Caco-2 (cell line): ENCODE measurements around the gene TEX35. TPM values are rescaled to one million over a fixed set of nuclear protein-coding genes. Genes with fewer than 3 reads are reported as not detected.

ENCODE experiments used
- BruUV-seq: library from RNA; stranded (reverse); fragments of 400-500 nt; replicated peaks from 2 replicates; lab custom pipeline; 2021; lab: Mats Ljungman, UMichigan
- CTCF ChIA-PET: fragments of 300-600 bp; sonication (Branson Sonifier 250); formaldehyde crosslinking; loops from one replicate; lab custom pipeline; 2022; ENCODE audit warnings: antibody characterized with exemption; lab: Charles Lee
- POLR2A ChIA-PET: fragments of 300-600 bp; sonication (Branson Sonifier 250); formaldehyde crosslinking; loops from one replicate; lab custom pipeline; 2022; ENCODE audit warnings: antibody characterized with exemption; lab: Charles Lee
- DNase-seq, 2 experiments: peaks; one replicate each; pipeline versions ENCODE4 v3.0.0 to v3.0.0-alpha.2; 2020 to 2022
- H3K27me3 ChIP-seq: replicated peaks from 2 replicates; pipeline ENCODE4 v1.6.0; 2011; ENCODE audit warnings: low read length; ENCODE audit not compliant: control insufficient read depth, insufficient read depth
- H3K36me3 ChIP-seq: 2 replicates; pipeline ENCODE4 v1.5.1; 2011; ENCODE audit warnings: low read length; ENCODE audit not compliant: control insufficient read depth, insufficient read depth
- H3K4me1 ChIP-seq: fragments of 250-450 bp; sonication (Bioruptor Pico); 2 replicates; pipeline ENCODE4 v1.5.1; 2020; ENCODE audit warnings: mild to moderate bottlenecking
- H3K4me3 ChIP-seq: 2 replicates; pipeline ENCODE4 v1.5.1; 2011; ENCODE audit warnings: low read depth, mild to moderate bottlenecking, control low read depth, low read length
- H3K9me3 ChIP-seq: fragments of 250-450 bp; sonication (Bioruptor Pico); 2 replicates; pipeline ENCODE4 v1.5.1; 2020; ENCODE audit warnings: mild to moderate bottlenecking, moderate library complexity
- H3K27ac Mint-ChIP-seq: one replicate; pipeline ENCODE4 v1.8.0; 2022; ENCODE audit warnings: mixed read lengths; ENCODE audit not compliant: unreplicated experiment
- H3K27me3 Mint-ChIP-seq: one replicate; pipeline ENCODE4 v1.8.0; 2022; ENCODE audit warnings: mixed read lengths; ENCODE audit not compliant: insufficient read depth, unreplicated experiment
- H3K36me3 Mint-ChIP-seq: one replicate; pipeline ENCODE4 v1.8.0; 2022; ENCODE audit warnings: mild to moderate bottlenecking, mixed read lengths; ENCODE audit not compliant: insufficient read depth, unreplicated experiment
- H3K4me1 Mint-ChIP-seq: one replicate; pipeline ENCODE4 v1.8.0; 2022; ENCODE audit warnings: low read depth, mixed read lengths; ENCODE audit not compliant: unreplicated experiment
- H3K4me3 Mint-ChIP-seq: one replicate; pipeline ENCODE4 v1.8.0; 2022; ENCODE audit warnings: mild to moderate bottlenecking, moderate library complexity, mixed read lengths; ENCODE audit not compliant: unreplicated experiment
- H3K9me3 Mint-ChIP-seq: one replicate; pipeline ENCODE4 v1.8.0; 2022; ENCODE audit warnings: mixed read lengths; ENCODE audit not compliant: unreplicated experiment
- intact Hi-C: fragments of 100-400 bp; cut with micrococcal nuclease; formaldehyde crosslinking; loops from one replicate; pipeline ENCODE4 v1.10.0; 2022; ENCODE audit not compliant: unreplicated experiment
- total RNA-seq: library from RNA; stranded (reverse); gene quantifications from 2 replicates; pipeline ENCODE4 v1.2.3, GENCODE V29; 2022
- TF ChIP-seq, protein P1 (sequence below), 2 experiments: fragments of 200-600 bp in 1 of 2; IDR thresholded peaks; 1 replicate in 1 of 2; 2 replicates in 1 of 2; pipeline versions ENCODE4 v1.5.1 to v1.8.0; 2011 to 2022; ENCODE audit warnings: antibody characterized with exemption in 1 of 2, control low read depth in 1 of 2, inconsistent platforms in 1 of 2, low read depth in 1 of 2, low read length in 1 of 2, mild to moderate bottlenecking in 1 of 2, moderate library complexity in 1 of 2; ENCODE audit not compliant: insufficient read depth in 1 of 2, severe bottlenecking in 1 of 2, unreplicated experiment in 1 of 2

TEX35 gene
- total RNA-seq, 1 experiment from 2014 or later = not detected

DNA sequence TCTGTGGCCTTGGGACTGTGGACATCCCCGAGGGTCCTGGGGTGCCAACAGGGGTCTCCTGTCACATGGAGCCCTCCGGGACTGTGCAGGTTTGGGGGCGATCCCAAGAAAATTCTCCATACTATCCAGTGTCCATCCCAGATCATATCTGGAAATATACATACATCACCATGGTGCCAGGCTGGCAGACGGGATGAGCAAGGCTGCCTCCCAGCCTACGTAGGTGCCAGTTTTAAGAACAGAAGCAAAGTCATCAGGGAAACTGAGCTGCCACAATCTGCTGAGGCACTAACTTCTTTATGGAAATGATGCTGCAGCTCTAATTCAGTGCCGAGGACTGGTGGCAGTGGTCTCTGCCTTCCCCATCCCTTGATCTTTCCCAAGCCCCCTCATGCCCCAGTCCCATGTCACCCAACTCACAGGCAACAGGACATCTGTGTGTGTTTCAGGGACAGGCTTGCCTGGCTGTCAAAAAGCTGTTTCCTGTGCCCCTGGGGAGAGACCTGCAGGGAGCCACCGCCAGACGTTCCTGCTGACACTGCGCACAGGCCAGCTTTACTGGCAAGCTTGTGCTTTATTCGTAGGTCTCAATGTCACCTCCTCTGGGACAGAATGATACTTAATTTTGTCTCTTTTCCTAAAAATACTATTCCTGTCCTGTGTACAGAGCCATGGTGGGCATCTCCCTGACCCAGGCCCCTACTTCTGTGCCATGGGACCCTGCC is 15.5 kb downstream of the TEX35 start:
- no peaks in the 10 kb centered on the region for H3K9me3 Mint-ChIP-seq
- H3K36me3 Mint-ChIP-seq = no peaks in the 10 kb centered on the region
- no peak overlapping the region for H3K4me3 Mint-ChIP-seq
- intact Hi-C loops = no loop called here
- CTCF ChIA-PET = interaction anchor here (1.2 to 2.1 kb wide), 2 partner anchors 218 to 228 kb away, joined by 3 to 11 read pairs; no protein-coding TSS in a partner anchor
- H3K27ac Mint-ChIP-seq = no peak overlapping the region
- Histone ChIP-seq H3K4me1 (peaks cover 23% of the 10 kb centered on the region), H3K9me3 (no peaks in the 10 kb centered on the region), H3K36me3 (no peaks in the 10 kb centered on the region), H3K27me3 (no peaks in the 10 kb centered on the region), H3K4me3 (no peak overlapping the region)
- POLR2A ChIA-PET = no interaction called here
- no TSS peak for BruUV-seq
- no peaks in the 10 kb centered on the region for H3K27me3 Mint-ChIP-seq
- DNase-seq = no peak
- H3K4me1 Mint-ChIP-seq = peaks cover 19% of the 10 kb centered on the region
- TF ChIP-seq, protein P1, sequence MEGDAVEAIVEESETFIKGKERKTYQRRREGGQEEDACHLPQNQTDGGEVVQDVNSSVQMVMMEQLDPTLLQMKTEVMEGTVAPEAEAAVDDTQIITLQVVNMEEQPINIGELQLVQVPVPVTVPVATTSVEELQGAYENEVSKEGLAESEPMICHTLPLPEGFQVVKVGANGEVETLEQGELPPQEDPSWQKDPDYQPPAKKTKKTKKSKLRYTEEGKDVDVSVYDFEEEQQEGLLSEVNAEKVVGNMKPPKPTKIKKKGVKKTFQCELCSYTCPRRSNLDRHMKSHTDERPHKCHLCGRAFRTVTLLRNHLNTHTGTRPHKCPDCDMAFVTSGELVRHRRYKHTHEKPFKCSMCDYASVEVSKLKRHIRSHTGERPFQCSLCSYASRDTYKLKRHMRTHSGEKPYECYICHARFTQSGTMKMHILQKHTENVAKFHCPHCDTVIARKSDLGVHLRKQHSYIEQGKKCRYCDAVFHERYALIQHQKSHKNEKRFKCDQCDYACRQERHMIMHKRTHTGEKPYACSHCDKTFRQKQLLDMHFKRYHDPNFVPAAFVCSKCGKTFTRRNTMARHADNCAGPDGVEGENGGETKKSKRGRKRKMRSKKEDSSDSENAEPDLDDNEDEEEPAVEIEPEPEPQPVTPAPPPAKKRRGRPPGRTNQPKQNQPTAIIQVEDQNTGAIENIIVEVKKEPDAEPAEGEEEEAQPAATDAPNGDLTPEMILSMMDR (IDR thresholded peaks at IDR 0.05; ENCODE audit: insufficient read depth in 1 of 2, low read depth in 1 of 2, low read length in 1 of 2, severe bottlenecking in 1 of 2, unreplicated experiment in 1 of 2) = no peak

GRCh38 chr1:178528953-178529335 is 16.0 kb downstream of the TEX35 start:
- POLR2A ChIA-PET = no interaction called here
- no TSS peak for BruUV-seq
- Mint-ChIP-seq H3K4me1 (peaks cover 19% of the 10 kb centered on the region), H3K4me3 (no peak overlapping the region), H3K36me3 (no peaks in the 10 kb centered on the region), H3K27me3 (no peaks in the 10 kb centered on the region), H3K27ac (no peak overlapping the region), H3K9me3 (no peaks in the 10 kb centered on the region)
- no peak for DNase-seq
- intact Hi-C loops = no loop called here
- H3K9me3 ChIP-seq = no peaks in the 10 kb centered on the region
- CTCF ChIA-PET = interaction anchor here (1.2 to 2.1 kb wide), 2 partner anchors 218 to 229 kb away, joined by 3 to 11 read pairs; no protein-coding TSS in a partner anchor
- TF ChIP-seq, protein P1 (IDR thresholded peaks at IDR 0.05; ENCODE audit: insufficient read depth in 1 of 2, low read depth in 1 of 2, low read length in 1 of 2, severe bottlenecking in 1 of 2, unreplicated experiment in 1 of 2) = no peak
- peaks cover 23% of the 10 kb centered on the region for H3K4me1 ChIP-seq
- H3K4me3 ChIP-seq = no peak overlapping the region
- H3K36me3 ChIP-seq = no peaks in the 10 kb centered on the region
- no peaks in the 10 kb centered on the region for H3K27me3 ChIP-seq

GRCh38 chr1:178529364-178530036 is 16.6 kb downstream of the TEX35 start:
- H3K27me3 Mint-ChIP-seq = no peaks in the 10 kb centered on the region
- Histone ChIP-seq H3K27me3 (no peaks in the 10 kb centered on the region), H3K4me1 (peaks cover 23% of the 10 kb centered on the region), H3K4me3 (no peak overlapping the region), H3K36me3 (no peaks in the 10 kb centered on the region), H3K9me3 (no peaks in the 10 kb centered on the region)
- H3K27ac Mint-ChIP-seq = no peak overlapping the region
- CTCF ChIA-PET = interaction anchor here (1.2 to 2.1 kb wide), 2 partner anchors 219 to 229 kb away, joined by 3 to 11 read pairs; no protein-coding TSS in a partner anchor
- no peaks in the 10 kb centered on the region for H3K9me3 Mint-ChIP-seq
- peaks cover 19% of the 10 kb centered on the region for H3K4me1 Mint-ChIP-seq
- peak; percentile 36 to 65 for DNase-seq
- POLR2A ChIA-PET = no interaction called here
- intact Hi-C loops = no loop called here
- H3K4me3 Mint-ChIP-seq = no peak overlapping the region
- BruUV-seq = no TSS peak
- TF ChIP-seq, protein P1 (IDR thresholded peaks at IDR 0.05; ENCODE audit: insufficient read depth in 1 of 2, low read depth in 1 of 2, low read length in 1 of 2, severe bottlenecking in 1 of 2, unreplicated experiment in 1 of 2) = no peak
- H3K36me3 Mint-ChIP-seq = no peaks in the 10 kb centered on the region
